GM12878 (cell line): Measurements from ENCODE around the gene UBE2F. TPM values are rescaled to one million over a fixed set of nuclear protein-coding genes. Genes with fewer than 3 reads are reported as not detected.

Experiments
- ATAC-seq: fragments of 200-7000 bp; cut with Tn5 transposase; 3 replicates; pipeline ENCODE4 v1.9.1; 2020; ENCODE audit warnings: mild to moderate bottlenecking, moderate library complexity
- BruUV-seq: library from RNA; stranded (reverse); fragments of 400-500 nt; replicated peaks from 2 replicates; lab custom pipeline; 2021; lab: Mats Ljungman, UMichigan
- CTCF ChIA-PET: fragments of 300-600 bp; sonication (Branson Sonifier 250); formaldehyde crosslinking; extraction: SDS; loops from one replicate; lab custom pipeline; 2021; ENCODE audit warnings: inconsistent platforms; lab: Yijun Ruan, JAX
- POLR2A ChIA-PET: fragments of 350-600 bp; formaldehyde crosslinking; extraction: SDS; loops from one replicate; lab custom pipeline; 2021; ENCODE audit warnings: inconsistent platforms; lab: Charles Lee
- RAD21 ChIA-PET: fragments of 300-600 bp; sonication (Branson Sonifier 250); formaldehyde crosslinking; loops from one replicate; lab custom pipeline; 2023; ENCODE audit warnings: antibody characterized with exemption; ENCODE audit not compliant: unreplicated experiment; lab: Charles Lee
- SMC1A ChIA-PET: fragments of 300-600 bp; sonication (Branson Sonifier 250); formaldehyde crosslinking; loops from one replicate; lab custom pipeline; 2023; ENCODE audit not compliant: unreplicated experiment, uncharacterized antibody; lab: Charles Lee
- DNase-seq: peaks from one replicate; pipeline ENCODE4 v3.0.0-alpha.2; 2011; ENCODE audit warnings: low read depth, low spot score
- FAIRE-seq: peaks from 3 replicates; lab custom pipeline; 2011; peaks lifted over from hg19 to GRCh38; lab: Jason Lieb, UNC
- H2AFZ ChIP-seq: 2 replicates; pipeline ENCODE4 v1.6.0; 2011; ENCODE audit warnings: low read depth, low read length, control low read depth; ENCODE audit not compliant: control insufficient read depth
- H3K27ac ChIP-seq: 2 replicates; pipeline ENCODE4 v1.5.1; 2011; ENCODE audit warnings: control low read depth; ENCODE audit not compliant: control insufficient read depth, insufficient read depth
- H3K27me3 ChIP-seq, 2 experiments: replicated peaks in 1 of 2; 2 replicates each; pipeline versions ENCODE4 v1.6.0 to v1.6.1; 2011; ENCODE audit warnings: low read length in 1 of 2; ENCODE audit not compliant: control insufficient read depth in 2 of 2, insufficient read depth in 2 of 2
- H3K36me3 ChIP-seq, 2 experiments: 2 replicates each; pipeline ENCODE4 v1.5.1; 2011; ENCODE audit warnings: low read length in 1 of 2; ENCODE audit not compliant: control insufficient read depth in 2 of 2, insufficient read depth in 2 of 2
- H3K4me1 ChIP-seq: 2 replicates; pipeline ENCODE4 v1.6.1; 2011; ENCODE audit warnings: mild to moderate bottlenecking, low read length, moderate library complexity, mixed read lengths; ENCODE audit not compliant: control insufficient read depth, insufficient read depth
- H3K4me2 ChIP-seq: 2 replicates; pipeline ENCODE4 v1.6.0; 2011; ENCODE audit warnings: control low read depth; ENCODE audit not compliant: control insufficient read depth, insufficient read depth
- H3K4me3 ChIP-seq: fragments of 200-600 bp; sonication (generic); 2 replicates; pipeline ENCODE4 v1.5.1; 2016
- H3K79me2 ChIP-seq: 2 replicates; pipeline ENCODE4 v1.6.0; 2011; ENCODE audit warnings: low read length; ENCODE audit not compliant: control insufficient read depth, insufficient read depth
- H3K9ac ChIP-seq: 2 replicates; pipeline ENCODE4 v1.8.0; 2011; ENCODE audit warnings: low read length, control low read depth, mixed read lengths; ENCODE audit not compliant: control insufficient read depth, insufficient read depth
- H3K9me3 ChIP-seq: replicated peaks from 3 replicates; pipeline ENCODE4 v1.5.1; 2011; ENCODE audit warnings: mild to moderate bottlenecking, low read length; ENCODE audit not compliant: control insufficient read depth, insufficient read depth
- H4K20me1 ChIP-seq: 2 replicates; pipeline ENCODE4 v1.6.0; 2011; ENCODE audit not compliant: control insufficient read depth, insufficient read depth
- ATF2 ChIP-seq: IDR thresholded peaks from 2 replicates; pipeline ENCODE4 v1.6.1; 2012; ENCODE audit warnings: low read length, inconsistent platforms
- ATF7 ChIP-seq: fragments of 450-650 bp; IDR thresholded peaks from 2 replicates; pipeline ENCODE4 v1.6.1; 2016; ENCODE audit warnings: low read depth, mild to moderate bottlenecking
- BCL3 ChIP-seq: IDR thresholded peaks from 2 replicates; pipeline ENCODE4 v1.6.1; 2011; ENCODE audit warnings: borderline replicate concordance, low read depth, mild to moderate bottlenecking, moderate library complexity, low read length; ENCODE audit not compliant: insufficient read depth, poor library complexity, severe bottlenecking
- GABPA ChIP-seq: IDR thresholded peaks from 2 replicates; pipeline ENCODE4 v1.6.1; 2014; ENCODE audit warnings: antibody characterized with exemption, low read depth, mild to moderate bottlenecking, inconsistent platforms
- HCFC1 ChIP-seq: fragments of 150-350 bp; IDR thresholded peaks from 2 replicates; pipeline ENCODE4 v1.6.1; 2014; ENCODE audit warnings: low read length
- HDAC2 ChIP-seq: fragments of 200-600 bp; sonication (generic); IDR thresholded peaks from 2 replicates; pipeline ENCODE4 v1.6.1; 2017
- HDGF ChIP-seq: fragments of 450-650 bp; IDR thresholded peaks from 2 replicates; pipeline ENCODE4 v1.6.1; 2016; ENCODE audit warnings: antibody characterized with exemption
- IRF3 ChIP-seq: fragments of 450-650 bp; IDR thresholded peaks from 2 replicates; pipeline ENCODE4 v1.6.1; 2014; ENCODE audit warnings: mild to moderate bottlenecking
- NBN ChIP-seq: fragments of 450-650 bp; IDR thresholded peaks from 2 replicates; pipeline ENCODE4 v1.6.1; 2016
- RAD21 ChIP-seq: IDR thresholded peaks from 2 replicates; pipeline ENCODE4 v1.6.1; 2011; ENCODE audit warnings: mild to moderate bottlenecking, low read depth, low read length, moderate library complexity; ENCODE audit not compliant: insufficient read depth
- RBBP5 ChIP-seq: fragments of 200-600 bp; sonication (generic); conservative IDR thresholded peaks from 2 replicates; pipeline ENCODE4 v1.6.1; 2016
- REST ChIP-seq: IDR thresholded peaks from 2 replicates; pipeline ENCODE4 v1.6.1; 2012; ENCODE audit warnings: mild to moderate bottlenecking, low read depth, low read length
- SMAD5 ChIP-seq: IDR thresholded peaks from 2 replicates; pipeline ENCODE4 v1.6.1; 2016; ENCODE audit warnings: antibody characterized with exemption, low read depth
- SMC3 ChIP-seq: IDR thresholded peaks from 2 replicates; pipeline ENCODE4 v1.6.1; 2011; ENCODE audit warnings: low read length, improper control_type of control experiment, borderline replicate concordance
- TAF1 ChIP-seq: IDR thresholded peaks from 2 replicates; pipeline ENCODE4 v1.6.1; 2011; ENCODE audit warnings: mild to moderate bottlenecking, low read depth, low read length, borderline replicate concordance
- TARDBP ChIP-seq: IDR thresholded peaks from 2 replicates; pipeline ENCODE4 v1.6.1; 2016; ENCODE audit warnings: borderline replicate concordance
- ZNF274 ChIP-seq: IDR thresholded peaks from one replicate; pipeline ENCODE4 v1.8.0; 2011; ENCODE audit not compliant: insufficient read length, insufficient read depth
- ZSCAN29 ChIP-seq: fragments of 450-650 bp; IDR thresholded peaks from 2 replicates; pipeline ENCODE4 v1.6.1; 2017; ENCODE audit warnings: mild to moderate bottlenecking, moderate library complexity
- WGBS: methylation state at CpG from one replicate; pipeline ENCODE4 v1.1.6; 2016; ENCODE audit warnings: low lambda C conversion rate; ENCODE audit not compliant: insufficient replicate concordance, insufficient coverage; ENCODE audit errors: missing lambda C conversion rate; 5-methylcytosine and 5-hydroxymethylcytosine counted together
- in situ Hi-C: fragments of 300-500 bp; cut with MboI; formaldehyde crosslinking; loops from 9 replicates; pipeline ENCODE4 v1.14.3; 2018; ENCODE audit warnings: mixed read lengths
- intact Hi-C: fragments of 100-400 bp; cut with micrococcal nuclease; formaldehyde crosslinking; loops from one replicate; pipeline ENCODE4 v1.14.2; 2022; ENCODE audit not compliant: unreplicated experiment
- polyA plus RNA-seq, 11 experiments: library from polyadenylated mRNA; depleted of rRNA in 4 of 11; unstranded in 6 of 11; stranded (reverse) in 5 of 11; fragments of >200 nt; fragmentation: Nextera tagmentation in 4 of 11; fragmentation: Illumina TruSeq in 1 of 11; extraction: Ambion mirVana in 4 of 11; extraction: Trizol in 1 of 11; gene quantifications; 1 replicate in 1 of 11; 2 replicates in 10 of 11; pipeline versions ENCODE4 v1.2.1 to v1.2.3, GENCODE V29; 2011 to 2016; ENCODE audit warnings: inconsistent platforms in 2 of 11, missing spikeins in 2 of 11, low read depth in 1 of 11
- total RNA-seq, 4 experiments: library from RNA; depleted of rRNA in 3 of 4; stranded (reverse); fragments of >200 nt in 3 of 4; fragmentation: Illumina TruSeq in 1 of 4; extraction: Trizol in 1 of 4; gene quantifications; 2 replicates each; pipeline versions ENCODE4 v1.2.1 to v1.2.3, GENCODE V29; 2013 to 2021
- TF ChIP-seq, protein P1 (sequence below): fragments of 450-650 bp; IDR thresholded peaks from 2 replicates; pipeline ENCODE4 v1.6.1; 2017; ENCODE audit warnings: borderline replicate concordance

UBE2F gene
- total and polyA plus RNA-seq, 10 of the 15 experiments (the other 5 are each of a cell fraction or from before 2014, with no cell fraction given), result 12.3 to 64.4 (median 31.5) TPM

GRCh38 chr2:238019962-238020361 is 53.1 kb downstream of the UBE2F start:
- FAIRE-seq (no peak), ATAC-seq (no peak), DNase-seq (no peak)
- H3K27ac ChIP-seq, result no peak overlapping the region
- peaks cover 0 to 3% of the 10 kb centered on the region in 2 experiments; a peak in 3 of 4 replicates for H3K36me3 ChIP-seq
- H3K9me3 ChIP-seq, result no peaks in the 10 kb centered on the region
- CTCF ChIA-PET, result no interaction called here
- no peak overlapping the region for H3K4me3 ChIP-seq
- POLR2A ChIA-PET, result no interaction called here
- TF ChIP-seq REST (no peak), NBN (no peak), HDAC2 (no peak), ATF2 (no peak), IRF3 (no peak), SMAD5 (no peak), ATF7 (no peak), ZNF274 (no peak), TAF1 (no peak), RAD21 (no peak), GABPA (no peak), HCFC1 (no peak), BCL3 (no peak), SMC3 (no peak), ZSCAN29 (no peak), HDGF (no peak), RBBP5 (no peak), TARDBP (no peak)
- TF ChIP-seq, protein P1, sequence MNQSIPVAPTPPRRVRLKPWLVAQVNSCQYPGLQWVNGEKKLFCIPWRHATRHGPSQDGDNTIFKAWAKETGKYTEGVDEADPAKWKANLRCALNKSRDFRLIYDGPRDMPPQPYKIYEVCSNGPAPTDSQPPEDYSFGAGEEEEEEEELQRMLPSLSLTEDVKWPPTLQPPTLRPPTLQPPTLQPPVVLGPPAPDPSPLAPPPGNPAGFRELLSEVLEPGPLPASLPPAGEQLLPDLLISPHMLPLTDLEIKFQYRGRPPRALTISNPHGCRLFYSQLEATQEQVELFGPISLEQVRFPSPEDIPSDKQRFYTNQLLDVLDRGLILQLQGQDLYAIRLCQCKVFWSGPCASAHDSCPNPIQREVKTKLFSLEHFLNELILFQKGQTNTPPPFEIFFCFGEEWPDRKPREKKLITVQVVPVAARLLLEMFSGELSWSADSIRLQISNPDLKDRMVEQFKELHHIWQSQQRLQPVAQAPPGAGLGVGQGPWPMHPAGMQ, result no peak
- no peaks in the 10 kb centered on the region for H3K27me3 ChIP-seq
- no peak overlapping the region for H2AFZ ChIP-seq
- no peak overlapping the region for H3K9ac ChIP-seq
- no peaks in the 10 kb centered on the region for H3K4me1 ChIP-seq
- BruUV-seq, result no TSS peak
- 97% methylated on average over 2 of the region's 2 CpGs for WGBS
- SMC1A ChIA-PET, result no interaction called here
- in situ Hi-C loops, result no loop called here
- intact Hi-C loops, result no loop called here
- H3K4me2 ChIP-seq, result no peak overlapping the region
- no peaks in the 10 kb centered on the region for H3K79me2 ChIP-seq
- no peaks in the 10 kb centered on the region for H4K20me1 ChIP-seq
- RAD21 ChIA-PET, result no interaction called here
